ENCODE results near the gene GAPDHS. TPM values are rescaled to one million over a fixed set of nuclear protein-coding genes. Genes with fewer than 3 reads are reported as not detected.

The GAPDHS gene
- polyA plus RNA-seq, 5 donors: not detected

Other genes with a start within 250 kb of the GAPDHS start
- gene MAG, start 241.3 kb upstream of the GAPDHS start, polyA plus RNA-seq (ENCODE audit: insufficient read depth in 1 of 5, insufficient read length in 5 of 5, low replicate concordance in 1 of 5): 10 to 100 TPM in 2 of 5 donors, 1 to 10 TPM in 3; 1.4 to 15.2 (median 2.8) TPM
- gene CD22, start 204.3 kb upstream of the GAPDHS start, polyA plus RNA-seq (ENCODE audit: insufficient read depth in 1 of 5, insufficient read length in 5 of 5, low replicate concordance in 1 of 5): 10 to 100 TPM in 2 of 5 donors, 1 to 10 TPM in 3; 5.3 to 61.8 (median 8.3) TPM
- under 1 TPM in 3 of 5 donors, not detected in 2; 0.10 to 0.49 (median 0.44) TPM for gene FFAR1, start 185.6 kb upstream of the GAPDHS start, polyA plus RNA-seq (ENCODE audit: insufficient read depth in 1 of 5, insufficient read length in 5 of 5, low replicate concordance in 1 of 5)
- gene FFAR3, start 175.0 kb upstream of the GAPDHS start, polyA plus RNA-seq (ENCODE audit: insufficient read depth in 1 of 5, insufficient read length in 5 of 5, low replicate concordance in 1 of 5): under 1 TPM in 3 of 5 donors, not detected in 2; 0.29 to 0.39 (median 0.29) TPM
- gene GPR42, start 162.4 kb upstream of the GAPDHS start, polyA plus RNA-seq (ENCODE audit: insufficient read depth in 1 of 5, insufficient read length in 5 of 5, low replicate concordance in 1 of 5): under 1 TPM in 2 of 5 donors, not detected in 3; 0.10 to 0.25 TPM
- under 1 TPM; 0.19 to 0.49 (median 0.34) TPM for gene FFAR2, start 85.2 kb upstream of the GAPDHS start, polyA plus RNA-seq (ENCODE audit: insufficient read depth in 1 of 5, insufficient read length in 5 of 5, low replicate concordance in 1 of 5)
- gene KRTDAP, start 43.0 kb upstream of the GAPDHS start, polyA plus RNA-seq (ENCODE audit: insufficient read depth in 1 of 5, insufficient read length in 5 of 5, low replicate concordance in 1 of 5): 1 to 10 TPM in 4 of 5 donors, under 1 TPM in 1; 0.69 to 1.8 (median 1.4) TPM
- 100 to 1,000 TPM in 4 of 5 donors, 10 to 100 TPM in 1; 91.2 to 146 (median 119) TPM for gene DMKN, start 19.8 kb upstream of the GAPDHS start, polyA plus RNA-seq (ENCODE audit: insufficient read depth in 1 of 5, insufficient read length in 5 of 5, low replicate concordance in 1 of 5)
- gene SBSN, start 5.1 kb upstream of the GAPDHS start, polyA plus RNA-seq (ENCODE audit: insufficient read depth in 1 of 5, insufficient read length in 5 of 5, low replicate concordance in 1 of 5): not detected
- gene TMEM147, start 12.2 kb downstream of the GAPDHS start, polyA plus RNA-seq (ENCODE audit: insufficient read depth in 1 of 5, insufficient read length in 5 of 5, low replicate concordance in 1 of 5): 10 to 100 TPM; 48.9 to 78.4 (median 58.9) TPM
- gene ATP4A, start 30.2 kb downstream of the GAPDHS start, polyA plus RNA-seq (ENCODE audit: insufficient read depth in 1 of 5, insufficient read length in 5 of 5, low replicate concordance in 1 of 5): not detected
- not detected for gene PMIS2, start 52.7 kb downstream of the GAPDHS start, polyA plus RNA-seq (ENCODE audit: insufficient read depth in 1 of 5, insufficient read length in 5 of 5, low replicate concordance in 1 of 5)
- gene HAUS5, start 79.3 kb downstream of the GAPDHS start, polyA plus RNA-seq (ENCODE audit: insufficient read depth in 1 of 5, insufficient read length in 5 of 5, low replicate concordance in 1 of 5): 10 to 100 TPM; 25.0 to 31.9 (median 28.0) TPM
- 10 to 100 TPM; 43.0 to 84.8 (median 53.7) TPM for gene RBM42, start 95.6 kb downstream of the GAPDHS start, polyA plus RNA-seq (ENCODE audit: insufficient read depth in 1 of 5, insufficient read length in 5 of 5, low replicate concordance in 1 of 5)
- gene ETV2, start 108.3 kb downstream of the GAPDHS start, polyA plus RNA-seq (ENCODE audit: insufficient read depth in 1 of 5, insufficient read length in 5 of 5, low replicate concordance in 1 of 5): 1 to 10 TPM; 1.5 to 4.6 (median 2.0) TPM
- 100 to 1,000 TPM; 214 to 280 (median 243) TPM for gene COX6B1, start 114.9 kb downstream of the GAPDHS start, polyA plus RNA-seq (ENCODE audit: insufficient read depth in 1 of 5, insufficient read length in 5 of 5, low replicate concordance in 1 of 5)
- gene UPK1A, start 133.1 kb downstream of the GAPDHS start, polyA plus RNA-seq (ENCODE audit: insufficient read depth in 1 of 5, insufficient read length in 5 of 5, low replicate concordance in 1 of 5): under 1 TPM in 4 of 5 donors, not detected in 1; 0.18 to 0.40 (median 0.21) TPM
- gene ZBTB32, start 171.1 kb downstream of the GAPDHS start, polyA plus RNA-seq (ENCODE audit: insufficient read depth in 1 of 5, insufficient read length in 5 of 5, low replicate concordance in 1 of 5): under 1 TPM; 0.29 to 0.85 (median 0.57) TPM
- 10 to 100 TPM; 21.3 to 40.3 (median 28.0) TPM for gene KMT2B, start 184.5 kb downstream of the GAPDHS start, polyA plus RNA-seq (ENCODE audit: insufficient read depth in 1 of 5, insufficient read length in 5 of 5, low replicate concordance in 1 of 5)
- gene IGFLR1, start 209.0 kb downstream of the GAPDHS start, polyA plus RNA-seq (ENCODE audit: insufficient read depth in 1 of 5, insufficient read length in 5 of 5, low replicate concordance in 1 of 5): 1 to 10 TPM; 3.1 to 7.1 (median 4.1) TPM
- 10 to 100 TPM; 15.1 to 21.7 (median 16.6) TPM for gene U2AF1L4, start 212.0 kb downstream of the GAPDHS start, polyA plus RNA-seq (ENCODE audit: insufficient read depth in 1 of 5, insufficient read length in 5 of 5, low replicate concordance in 1 of 5)
- gene PSENEN, start 212.2 kb downstream of the GAPDHS start, polyA plus RNA-seq (ENCODE audit: insufficient read depth in 1 of 5, insufficient read length in 5 of 5, low replicate concordance in 1 of 5): 10 to 100 TPM; 45.5 to 72.8 (median 52.3) TPM
- 10 to 100 TPM in 2 of 5 donors, 1 to 10 TPM in 3; 8.2 to 14.4 (median 9.6) TPM for gene LIN37, start 215.1 kb downstream of the GAPDHS start, polyA plus RNA-seq (ENCODE audit: insufficient read depth in 1 of 5, insufficient read length in 5 of 5, low replicate concordance in 1 of 5)
- gene HSPB6, start 223.6 kb downstream of the GAPDHS start, polyA plus RNA-seq (ENCODE audit: insufficient read depth in 1 of 5, insufficient read length in 5 of 5, low replicate concordance in 1 of 5): 100 to 1,000 TPM in 1 of 5 donors, 10 to 100 TPM in 4; 47.3 to 158 (median 71.5) TPM
- 10 to 100 TPM; 15.9 to 21.4 (median 20.2) TPM for gene PROSER3, start 224.7 kb downstream of the GAPDHS start, polyA plus RNA-seq (ENCODE audit: insufficient read depth in 1 of 5, insufficient read length in 5 of 5, low replicate concordance in 1 of 5)
- 10 to 100 TPM; 21.8 to 40.7 (median 27.3) TPM for gene ARHGAP33, start 242.1 kb downstream of the GAPDHS start, polyA plus RNA-seq (ENCODE audit: insufficient read depth in 1 of 5, insufficient read length in 5 of 5, low replicate concordance in 1 of 5)

All from right lung (tissue), 5 donors.